ENCODE data around the gene SORCS1. TPM values are rescaled to one million over a fixed set of nuclear protein-coding genes. Genes with fewer than 3 reads are reported as not detected.

The SORCS1 gene
- total and polyA plus RNA-seq, 2 donors from 2014 or later = 0.76 to 2.4 TPM

- Histone ChIP-seq H3K27me3 (ENCODE audit: control insufficient read depth, insufficient read depth, low read length) (no peaks in the 10 kb centered on the region), H3K36me3 (ENCODE audit: control insufficient read depth in 2 of 3, insufficient read depth in 3 of 3, low read length in 3 of 3) (no peaks in the 10 kb centered on the region), H3K4me3 (ENCODE audit: low read length in 3 of 3) (no peak overlapping the region), H3K27ac (ENCODE audit: low read depth in 2 of 2, low read length in 2 of 2) (no peak overlapping the region), H3K4me1 (ENCODE audit: control insufficient read depth in 2 of 3, insufficient read depth in 2 of 3, low read depth in 1 of 3, low read length in 3 of 3) (no peaks in the 10 kb centered on the region), H3K9ac (ENCODE audit: low read length in 3 of 3) (no peak overlapping the region), H3K9me3 (ENCODE audit: control insufficient read depth in 2 of 3, insufficient read depth in 1 of 3, low read length in 3 of 3) (no peaks in the 10 kb centered on the region)
- intact Hi-C loops (cut with DNase I) = no loop called here
- no peak for TF ChIP-seq CTCF (IDR thresholded peaks at IDR 0.05; ENCODE audit: borderline replicate concordance, extremely low read depth, insufficient read depth)
- FAIRE-seq (no peak), DNase-seq (no peak)
Observed at GRCh38 chr10:106832846-106833245, 331.7 kb downstream of the SORCS1 start.

GRCh38 chr10:106830471-106830870 is 334.0 kb downstream of the SORCS1 start:
- DNase-seq = no peak
- Histone ChIP-seq H3K9me3 (ENCODE audit: control insufficient read depth in 2 of 3, insufficient read depth in 1 of 3, low read length in 3 of 3) (no peaks in the 10 kb centered on the region), H3K36me3 (ENCODE audit: control insufficient read depth in 2 of 3, insufficient read depth in 3 of 3, low read length in 3 of 3) (no peaks in the 10 kb centered on the region), H3K9ac (ENCODE audit: low read length in 3 of 3) (no peak overlapping the region), H3K4me1 (ENCODE audit: control insufficient read depth in 2 of 3, insufficient read depth in 2 of 3, low read depth in 1 of 3, low read length in 3 of 3) (no peaks in the 10 kb centered on the region), H3K4me3 (ENCODE audit: low read length in 3 of 3) (no peak overlapping the region), H3K27ac (ENCODE audit: low read depth in 2 of 2, low read length in 2 of 2) (no peak overlapping the region), H3K27me3 (ENCODE audit: control insufficient read depth, insufficient read depth, low read length) (no peaks in the 10 kb centered on the region)
- no peak for FAIRE-seq
- no peak for TF ChIP-seq CTCF (IDR thresholded peaks at IDR 0.05; ENCODE audit: borderline replicate concordance, extremely low read depth, insufficient read depth)
- intact Hi-C loops (cut with DNase I) = no loop called here

GRCh38 chr10:106830006-106830405 is 334.5 kb downstream of the SORCS1 start:
- Histone ChIP-seq H3K9me3 (ENCODE audit: control insufficient read depth in 2 of 3, insufficient read depth in 1 of 3, low read length in 3 of 3) (no peaks in the 10 kb centered on the region), H3K27ac (ENCODE audit: low read depth in 2 of 2, low read length in 2 of 2) (no peak overlapping the region), H3K4me3 (ENCODE audit: low read length in 3 of 3) (no peak overlapping the region), H3K27me3 (ENCODE audit: control insufficient read depth, insufficient read depth, low read length) (no peaks in the 10 kb centered on the region), H3K4me1 (ENCODE audit: control insufficient read depth in 2 of 3, insufficient read depth in 2 of 3, low read depth in 1 of 3, low read length in 3 of 3) (no peaks in the 10 kb centered on the region), H3K9ac (ENCODE audit: low read length in 3 of 3) (no peak overlapping the region), H3K36me3 (ENCODE audit: control insufficient read depth in 2 of 3, insufficient read depth in 3 of 3, low read length in 3 of 3) (no peaks in the 10 kb centered on the region)
- FAIRE-seq = no peak
- intact Hi-C loops (cut with DNase I) = no loop called here
- DNase-seq = no peak
- TF ChIP-seq CTCF (IDR thresholded peaks at IDR 0.05; ENCODE audit: borderline replicate concordance, extremely low read depth, insufficient read depth) = no peak

- H3K36me3 ChIP-seq (ENCODE audit: control insufficient read depth in 2 of 3, insufficient read depth in 3 of 3, low read length in 3 of 3) = no peaks in the 10 kb centered on the region
- DNase-seq = no peak
- intact Hi-C loops (cut with DNase I) = no loop called here
Observed at GRCh38 chr10:106826716-106827115, 337.8 kb downstream of the SORCS1 start.

More at GRCh38 chr10:106826716-106827115, 337.8 kb downstream of the SORCS1 start:
- H3K9me3 ChIP-seq (ENCODE audit: control insufficient read depth in 2 of 3, insufficient read depth in 1 of 3, low read length in 3 of 3) = no peaks in the 10 kb centered on the region
- no peaks in the 10 kb centered on the region for H3K27me3 ChIP-seq (ENCODE audit: control insufficient read depth, insufficient read depth, low read length)
- no peak for FAIRE-seq
- no peak overlapping the region for H3K4me3 ChIP-seq (ENCODE audit: low read length in 3 of 3)
- no peak overlapping the region for H3K27ac ChIP-seq (ENCODE audit: low read depth in 2 of 2, low read length in 2 of 2)
- no peaks in the 10 kb centered on the region for H3K4me1 ChIP-seq (ENCODE audit: control insufficient read depth in 2 of 3, insufficient read depth in 2 of 3, low read depth in 1 of 3, low read length in 3 of 3)
- H3K9ac ChIP-seq (ENCODE audit: low read length in 3 of 3) = no peak overlapping the region
- TF ChIP-seq CTCF (IDR thresholded peaks at IDR 0.05; ENCODE audit: borderline replicate concordance, extremely low read depth, insufficient read depth) = no peak
